HCT116 (cell line): Measurements from ENCODE around the gene INAFM1. TPM values are rescaled to one million over a fixed set of nuclear protein-coding genes. Genes with fewer than 3 reads are reported as not detected.

Experiments
- ATAC-seq: fragments of 200-7000 bp; cut with Tn5 transposase; 2 replicates; pipeline ENCODE4 v1.9.1; 2020; ENCODE audit warnings: mild to moderate bottlenecking, moderate library complexity
- BruUV-seq: library from RNA; stranded (reverse); fragments of 400-500 nt; replicated peaks from 2 replicates; lab custom pipeline; 2021; lab: Mats Ljungman, UMichigan
- CTCF ChIA-PET: fragments of 300-600 bp; sonication (Branson Sonifier 250); formaldehyde crosslinking; loops from one replicate; lab custom pipeline; 2021; ENCODE audit warnings: antibody characterized with exemption; lab: Charles Lee
- POLR2A ChIA-PET: fragments of 300-600, 350-600 bp; sonication (Branson Sonifier 250); formaldehyde crosslinking; loops from one replicate; lab custom pipeline; 2021; ENCODE audit warnings: antibody characterized with exemption; lab: Charles Lee
- RAD21 ChIA-PET, 2 experiments: fragments of 300-600 bp; sonication (Branson Sonifier 250); formaldehyde crosslinking; loops; one replicate each; lab custom pipeline; 2023; ENCODE audit warnings: low total read pairs in 2 of 2; ENCODE audit not compliant: uncharacterized antibody in 2 of 2, unreplicated experiment in 2 of 2, low non-redundant PET in 1 of 2; lab: Charles Lee
- DNase-seq: peaks from one replicate; pipeline ENCODE4 v3.0.0-alpha.2; 2010; ENCODE audit warnings: low read depth, low spot score
- H2AFZ ChIP-seq: fragments of 200-600 bp; shearing (Covaris generic), sonication (generic); 2 replicates; pipeline ENCODE4 v1.6.1; 2017; ENCODE audit warnings: low read depth, mixed run types, mixed read lengths, antibody characterized with exemption, low read length; ENCODE audit not compliant: poor library complexity, severe bottlenecking
- H3K27ac ChIP-seq: 2 replicates; pipeline ENCODE4 v1.5.1; 2012; ENCODE audit warnings: low read depth, low read length
- H3K27me3 ChIP-seq: fragments of 200-600 bp; sonication (generic); 2 replicates; pipeline ENCODE4 v1.6.1; 2016; ENCODE audit warnings: mixed run types, low read length, mixed read lengths; ENCODE audit not compliant: insufficient read depth
- H3K36me3 ChIP-seq, 2 experiments: fragments of 200-500 bp in 1 of 2; fragments of 200-600 bp in 1 of 2; sonication (Bioruptor generic) in 1 of 2; sonication (generic) in 1 of 2; 2 replicates each; pipeline versions ENCODE4 v1.5.1 to v1.6.1; 2014 to 2016; ENCODE audit warnings: low read length in 2 of 2, inconsistent platforms in 1 of 2, mixed read lengths in 1 of 2, mixed run types in 1 of 2; ENCODE audit not compliant: insufficient read depth in 2 of 2, control insufficient read depth in 1 of 2
- H3K4me1 ChIP-seq, 2 experiments: fragments of 200-600 bp in 1 of 2; sonication (generic) in 1 of 2; 2 replicates each; pipeline versions ENCODE4 v1.5.1 to v1.6.1; 2012 to 2017; ENCODE audit warnings: low read length in 2 of 2, inconsistent platforms in 1 of 2, mild to moderate bottlenecking in 1 of 2, mixed read lengths in 1 of 2, mixed run types in 1 of 2, moderate library complexity in 1 of 2; ENCODE audit not compliant: insufficient read depth in 2 of 2, control insufficient read depth in 1 of 2
- H3K4me2 ChIP-seq: fragments of 200-600 bp; sonication (generic); 2 replicates; pipeline ENCODE4 v1.6.1; 2017; ENCODE audit warnings: mixed run types, low read length, mixed read lengths
- H3K4me3 ChIP-seq, 2 experiments: fragments of 200-600 bp in 1 of 2; sonication (generic) in 1 of 2; replicated peaks in 1 of 2; 2 replicates each; pipeline ENCODE4 v1.5.1; 2011 to 2016; ENCODE audit warnings: low read length in 2 of 2, control low read depth in 1 of 2, low read depth in 1 of 2, mild to moderate bottlenecking in 1 of 2, mixed read lengths in 1 of 2, mixed run types in 1 of 2
- H3K79me2 ChIP-seq: fragments of 200-600 bp; sonication (generic); 2 replicates; pipeline ENCODE4 v1.6.1; 2017; ENCODE audit warnings: mild to moderate bottlenecking, mixed run types, low read length, moderate library complexity, mixed read lengths; ENCODE audit not compliant: insufficient read depth
- H3K9ac ChIP-seq: fragments of 200-600 bp; sonication (generic); 2 replicates; pipeline ENCODE4 v1.6.1; 2016; ENCODE audit warnings: low read length, mixed read lengths
- H3K9me2 ChIP-seq: fragments of 200-600 bp; sonication (generic), shearing (Covaris generic); 2 replicates; pipeline ENCODE4 v1.6.1; 2017; ENCODE audit warnings: mixed run types, mild to moderate bottlenecking, moderate library complexity; ENCODE audit not compliant: insufficient read depth
- H3K9me3 ChIP-seq, 2 experiments: fragments of 200-500 bp in 1 of 2; fragments of 200-600 bp in 1 of 2; sonication (Bioruptor generic) in 1 of 2; sonication (generic) in 1 of 2; 2 replicates each; pipeline ENCODE4 v1.6.1; 2014 to 2017; ENCODE audit warnings: low read length in 2 of 2, mixed read lengths in 2 of 2, inconsistent platforms in 1 of 2, low read depth in 1 of 2, mild to moderate bottlenecking in 1 of 2, mixed run types in 1 of 2, moderate library complexity in 1 of 2; ENCODE audit not compliant: control insufficient read depth in 1 of 2, insufficient read depth in 1 of 2
- H4K20me1 ChIP-seq: fragments of 200-600 bp; sonication (generic), shearing (Covaris generic); 2 replicates; pipeline ENCODE4 v1.6.1; 2017; ENCODE audit warnings: mixed run types, mild to moderate bottlenecking, moderate library complexity; ENCODE audit not compliant: insufficient read depth
- CEBPB ChIP-seq: IDR thresholded peaks from 2 replicates; pipeline ENCODE4 v1.6.1; 2012; ENCODE audit warnings: low read depth
- EGR1 ChIP-seq: IDR thresholded peaks from 2 replicates; pipeline ENCODE4 v1.6.1; 2012; ENCODE audit warnings: low read depth
- EZH2 ChIP-seq: fragments of 200-600 bp; sonication (generic); IDR thresholded peaks from 2 replicates; pipeline ENCODE4 v1.6.1; 2017; ENCODE audit warnings: antibody characterized with exemption, mixed run types
- FOSL1 ChIP-seq: IDR thresholded peaks from 2 replicates; pipeline ENCODE4 v1.6.1; 2012; ENCODE audit warnings: low read depth
- JUND ChIP-seq: IDR thresholded peaks from 2 replicates; pipeline ENCODE4 v1.6.1; 2012
- POLR2AphosphoS5 ChIP-seq: IDR thresholded peaks from 2 replicates; pipeline ENCODE4 v1.6.1; 2011; ENCODE audit warnings: mild to moderate bottlenecking, low read depth, low read length, moderate library complexity
- RAD21 ChIP-seq: IDR thresholded peaks from 2 replicates; pipeline ENCODE4 v1.6.1; 2012; ENCODE audit warnings: low read depth, mild to moderate bottlenecking
- SIN3A ChIP-seq: IDR thresholded peaks from 2 replicates; pipeline ENCODE4 v1.6.1; 2012; ENCODE audit warnings: low read depth
- SP1 ChIP-seq: IDR thresholded peaks from 2 replicates; pipeline ENCODE4 v1.6.1; 2012; ENCODE audit warnings: low read depth
- SRF ChIP-seq: IDR thresholded peaks from 2 replicates; pipeline ENCODE4 v1.6.1; 2012; ENCODE audit warnings: low read depth
- YY1 ChIP-seq: IDR thresholded peaks from 2 replicates; pipeline ENCODE4 v1.6.1; 2011; ENCODE audit warnings: low read length, low read depth, moderate library complexity, mild to moderate bottlenecking; ENCODE audit not compliant: insufficient replicate concordance; ENCODE audit errors: extremely low read depth
- ZFX ChIP-seq: fragments of 450-650 bp; IDR thresholded peaks from 2 replicates; pipeline ENCODE4 v1.6.1; 2017
- intact Hi-C: fragments of 100-400 bp; cut with micrococcal nuclease; formaldehyde crosslinking; loops from 2 replicates; pipeline ENCODE4 v1.10.0; 2022
- total RNA-seq: library from RNA; stranded (reverse); gene quantifications from one replicate; pipeline ENCODE4 v1.2.1, GENCODE V29; 2021; ENCODE audit not compliant: unreplicated experiment
- TF ChIP-seq, protein P1 (sequence below): IDR thresholded peaks from 2 replicates; pipeline ENCODE4 v1.6.1; 2012
- TF ChIP-seq, protein P2 (sequence below), 3 experiments: fragments of 200-600 bp in 1 of 3; sonication (generic) in 1 of 3; IDR thresholded peaks in 2 of 3; conservative IDR thresholded peaks in 1 of 3; 2 replicates each; pipeline ENCODE4 v1.5.1; 2012 to 2017; ENCODE audit warnings: low read depth in 2 of 3, low read length in 2 of 3, antibody characterized with exemption in 1 of 3, borderline replicate concordance in 1 of 3, control low read depth in 1 of 3, mild to moderate bottlenecking in 1 of 3, mixed read lengths in 1 of 3, mixed run types in 1 of 3, moderate library complexity in 1 of 3; ENCODE audit not compliant: insufficient read depth in 1 of 3
- TF ChIP-seq, protein P3 (sequence below): IDR thresholded peaks from 2 replicates; pipeline ENCODE4 v1.6.1; 2011; ENCODE audit warnings: mild to moderate bottlenecking, low read length, moderate library complexity; ENCODE audit not compliant: insufficient replicate concordance; ENCODE audit errors: extremely low read depth

The INAFM1 gene
- total RNA-seq, 1 experiment from 2014 or later, result 22.9 TPM

DNA sequence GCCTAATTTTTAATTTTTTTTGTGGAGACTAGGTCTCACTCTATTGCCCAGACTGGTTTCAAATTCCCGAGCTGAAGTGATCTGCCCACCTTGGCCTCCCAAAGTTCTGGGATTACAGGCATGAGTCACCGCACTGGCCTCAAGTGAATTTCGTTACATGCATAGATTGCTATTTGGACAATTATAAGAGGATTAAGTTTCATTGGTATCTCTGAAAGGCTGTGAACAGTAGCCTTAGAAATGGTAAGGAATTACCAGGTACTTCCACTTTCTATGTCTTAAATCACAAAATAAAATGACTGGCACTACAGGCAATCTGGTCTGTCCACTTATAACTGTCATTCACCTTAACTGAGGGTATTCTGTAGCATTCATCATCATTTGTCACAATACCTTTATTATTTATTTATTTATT lies 21.2 kb upstream of the INAFM1 start:
- Histone ChIP-seq H3K9me3 (no peaks in the 10 kb centered on the region), H3K4me3 (peak overlapping the region in 1 of 2 experiments; percentile 31; a peak in 2 of 4 replicates), H3K27me3 (no peaks in the 10 kb centered on the region), H3K36me3 (peaks cover 0 to 3% of the 10 kb centered on the region in 2 experiments; a peak in 1 of 4 replicates), H3K27ac (peak overlapping the region; percentile 63), H3K4me1 (peaks cover 31 to 44% of the 10 kb centered on the region in 2 experiments), H3K4me2 (peak overlapping the region; percentile 65), H3K9me2 (no peaks in the 10 kb centered on the region), H3K9ac (peak overlapping the region; percentile 30; the same call in 1 of the 2 replicates), H2AFZ (peak overlapping the region; percentile 42), H3K79me2 (peaks cover 12% of the 10 kb centered on the region)
- POLR2A ChIA-PET, result interaction anchor here (1.1 to 1.6 kb wide), 4 partner anchors 9 to 140 kb away, joined by 4 to 8 read pairs (median 5); partner anchors contain the start of gene ZC3H4
- RAD21 ChIA-PET, result no interaction called here
- CTCF ChIA-PET, result interaction anchor here (3.0 kb wide), 1 partner anchor 9 kb away, joined by 21 read pairs; no protein-coding TSS in a partner anchor
- intact Hi-C loops, result no loop called here
- no TSS peak for BruUV-seq
- DNase-seq, result no peak
- TF ChIP-seq SP1 (peak; percentile 56; the same call in 1 of the 2 replicates), SIN3A (no peak), JUND (peak; percentile 73)
- TF ChIP-seq, all 23 proteins: peak for 2
- no peaks in the 10 kb centered on the region for H4K20me1 ChIP-seq
- no peak for ATAC-seq

DNA sequence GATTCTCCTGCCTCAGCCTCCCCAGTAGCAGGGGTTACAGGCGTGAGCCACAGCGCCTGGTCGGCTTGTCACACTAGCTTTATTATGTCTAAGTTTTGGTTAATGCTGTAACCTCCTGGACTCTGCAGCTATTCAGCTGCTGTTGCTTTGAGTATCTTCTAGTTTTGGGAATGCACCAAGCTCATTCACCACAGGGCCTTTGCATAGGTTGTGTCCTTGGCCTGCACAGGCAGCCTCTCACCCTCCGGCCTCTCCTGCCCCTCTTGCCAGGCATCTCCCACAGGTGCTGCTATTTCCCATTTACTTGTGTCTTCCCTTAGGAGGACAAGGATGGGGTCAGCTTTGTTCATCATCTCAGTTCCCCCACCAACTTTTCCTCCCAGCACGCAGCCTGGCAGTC lies 20.7 kb upstream of the INAFM1 start:
- Histone ChIP-seq H3K9ac (0 out of 2 replicates have a peak overlapping the region, but pooled peaks have one; percentile 30), H3K36me3 (peaks cover 0 to 8% of the 10 kb centered on the region in 2 experiments; a peak in 2 of 4 replicates), H3K4me2 (peak overlapping the region; percentile 65), H3K27ac (peak overlapping the region; percentile 63), H3K27me3 (no peaks in the 10 kb centered on the region), H4K20me1 (no peaks in the 10 kb centered on the region), H3K9me3 (no peaks in the 10 kb centered on the region), H2AFZ (no peak overlapping the region), H3K79me2 (peaks cover 17% of the 10 kb centered on the region), H3K4me3 (peak overlapping the region in 1 of 2 experiments; percentile 31; a peak in 2 of 4 replicates), H3K9me2 (no peaks in the 10 kb centered on the region), H3K4me1 (peaks cover 31 to 45% of the 10 kb centered on the region in 2 experiments)
- ChIA-PET CTCF (interaction anchor here (3.0 kb wide), 1 partner anchor 9 kb away, joined by 21 read pairs; no protein-coding TSS in a partner anchor), RAD21 (no interaction called here), POLR2A (interaction anchor here (1.1 to 1.6 kb wide), 4 partner anchors 9 to 141 kb away, joined by 4 to 8 read pairs (median 5); partner anchors contain the start of gene ZC3H4)
- intact Hi-C loops, result no loop called here
- ATAC-seq (no peak), DNase-seq (no peak)
- BruUV-seq, result no TSS peak
- no peak for TF ChIP-seq RAD21
- TF ChIP-seq POLR2AphosphoS5, result no peak
- no peak for TF ChIP-seq ZFX
- TF ChIP-seq SIN3A, result no peak
- TF ChIP-seq, protein P1, sequence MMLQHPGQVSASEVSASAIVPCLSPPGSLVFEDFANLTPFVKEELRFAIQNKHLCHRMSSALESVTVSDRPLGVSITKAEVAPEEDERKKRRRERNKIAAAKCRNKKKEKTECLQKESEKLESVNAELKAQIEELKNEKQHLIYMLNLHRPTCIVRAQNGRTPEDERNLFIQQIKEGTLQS, result no peak
- no peak for TF ChIP-seq SRF
- no peak for TF ChIP-seq SP1
- no peak for TF ChIP-seq FOSL1
- TF ChIP-seq YY1, result no peak
- TF ChIP-seq, protein P2, sequence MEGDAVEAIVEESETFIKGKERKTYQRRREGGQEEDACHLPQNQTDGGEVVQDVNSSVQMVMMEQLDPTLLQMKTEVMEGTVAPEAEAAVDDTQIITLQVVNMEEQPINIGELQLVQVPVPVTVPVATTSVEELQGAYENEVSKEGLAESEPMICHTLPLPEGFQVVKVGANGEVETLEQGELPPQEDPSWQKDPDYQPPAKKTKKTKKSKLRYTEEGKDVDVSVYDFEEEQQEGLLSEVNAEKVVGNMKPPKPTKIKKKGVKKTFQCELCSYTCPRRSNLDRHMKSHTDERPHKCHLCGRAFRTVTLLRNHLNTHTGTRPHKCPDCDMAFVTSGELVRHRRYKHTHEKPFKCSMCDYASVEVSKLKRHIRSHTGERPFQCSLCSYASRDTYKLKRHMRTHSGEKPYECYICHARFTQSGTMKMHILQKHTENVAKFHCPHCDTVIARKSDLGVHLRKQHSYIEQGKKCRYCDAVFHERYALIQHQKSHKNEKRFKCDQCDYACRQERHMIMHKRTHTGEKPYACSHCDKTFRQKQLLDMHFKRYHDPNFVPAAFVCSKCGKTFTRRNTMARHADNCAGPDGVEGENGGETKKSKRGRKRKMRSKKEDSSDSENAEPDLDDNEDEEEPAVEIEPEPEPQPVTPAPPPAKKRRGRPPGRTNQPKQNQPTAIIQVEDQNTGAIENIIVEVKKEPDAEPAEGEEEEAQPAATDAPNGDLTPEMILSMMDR (IDR thresholded peaks at IDR 0.05 in 2 of 3, conservative IDR thresholded peaks at IDR 0.05 in 1 of 3; ENCODE audit: borderline replicate concordance in 1 of 3, insufficient read depth in 1 of 3, low read depth in 2 of 3, low read length in 2 of 3), result no peak
- TF ChIP-seq, protein P3, sequence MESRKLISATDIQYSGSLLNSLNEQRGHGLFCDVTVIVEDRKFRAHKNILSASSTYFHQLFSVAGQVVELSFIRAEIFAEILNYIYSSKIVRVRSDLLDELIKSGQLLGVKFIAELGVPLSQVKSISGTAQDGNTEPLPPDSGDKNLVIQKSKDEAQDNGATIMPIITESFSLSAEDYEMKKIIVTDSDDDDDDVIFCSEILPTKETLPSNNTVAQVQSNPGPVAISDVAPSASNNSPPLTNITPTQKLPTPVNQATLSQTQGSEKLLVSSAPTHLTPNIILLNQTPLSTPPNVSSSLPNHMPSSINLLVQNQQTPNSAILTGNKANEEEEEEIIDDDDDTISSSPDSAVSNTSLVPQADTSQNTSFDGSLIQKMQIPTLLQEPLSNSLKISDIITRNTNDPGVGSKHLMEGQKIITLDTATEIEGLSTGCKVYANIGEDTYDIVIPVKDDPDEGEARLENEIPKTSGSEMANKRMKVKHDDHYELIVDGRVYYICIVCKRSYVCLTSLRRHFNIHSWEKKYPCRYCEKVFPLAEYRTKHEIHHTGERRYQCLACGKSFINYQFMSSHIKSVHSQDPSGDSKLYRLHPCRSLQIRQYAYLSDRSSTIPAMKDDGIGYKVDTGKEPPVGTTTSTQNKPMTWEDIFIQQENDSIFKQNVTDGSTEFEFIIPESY, result no peak
- TF ChIP-seq CEBPB, result no peak
- no peak for TF ChIP-seq EGR1
- TF ChIP-seq JUND, result no peak
- no peak for TF ChIP-seq EZH2
